ENCODE data around the gene HES2.

Gene HES2

DNA sequence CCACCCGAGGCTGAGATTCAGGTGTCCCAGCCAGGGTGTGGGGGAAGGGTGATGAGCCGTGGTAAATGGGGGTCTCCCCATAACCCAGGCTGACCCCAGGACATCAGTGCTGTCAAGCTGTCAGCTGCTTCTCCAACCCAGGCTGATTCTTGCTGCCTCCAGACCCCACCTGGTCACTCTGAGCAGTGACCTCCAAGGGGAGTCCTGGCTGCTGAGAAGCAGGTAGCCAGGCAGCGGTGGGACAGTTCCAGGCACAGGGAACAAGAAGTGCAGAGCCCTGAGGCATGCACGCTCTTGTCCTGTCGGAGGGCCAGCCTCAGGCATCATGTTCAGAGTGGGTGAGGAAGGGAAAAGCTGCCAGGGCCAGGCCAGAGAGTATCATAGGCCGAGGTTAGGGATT, 5.9 kb upstream of the HES2 start:
- no peak for TF ChIP-seq EZH2phosphoT487 (conservative IDR thresholded peaks at IDR 0.05; ENCODE audit: low read length)
- TF ChIP-seq, protein P1, sequence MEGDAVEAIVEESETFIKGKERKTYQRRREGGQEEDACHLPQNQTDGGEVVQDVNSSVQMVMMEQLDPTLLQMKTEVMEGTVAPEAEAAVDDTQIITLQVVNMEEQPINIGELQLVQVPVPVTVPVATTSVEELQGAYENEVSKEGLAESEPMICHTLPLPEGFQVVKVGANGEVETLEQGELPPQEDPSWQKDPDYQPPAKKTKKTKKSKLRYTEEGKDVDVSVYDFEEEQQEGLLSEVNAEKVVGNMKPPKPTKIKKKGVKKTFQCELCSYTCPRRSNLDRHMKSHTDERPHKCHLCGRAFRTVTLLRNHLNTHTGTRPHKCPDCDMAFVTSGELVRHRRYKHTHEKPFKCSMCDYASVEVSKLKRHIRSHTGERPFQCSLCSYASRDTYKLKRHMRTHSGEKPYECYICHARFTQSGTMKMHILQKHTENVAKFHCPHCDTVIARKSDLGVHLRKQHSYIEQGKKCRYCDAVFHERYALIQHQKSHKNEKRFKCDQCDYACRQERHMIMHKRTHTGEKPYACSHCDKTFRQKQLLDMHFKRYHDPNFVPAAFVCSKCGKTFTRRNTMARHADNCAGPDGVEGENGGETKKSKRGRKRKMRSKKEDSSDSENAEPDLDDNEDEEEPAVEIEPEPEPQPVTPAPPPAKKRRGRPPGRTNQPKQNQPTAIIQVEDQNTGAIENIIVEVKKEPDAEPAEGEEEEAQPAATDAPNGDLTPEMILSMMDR (IDR thresholded peaks at IDR 0.05; ENCODE audit: insufficient read depth, low read length, poor library complexity, severe bottlenecking): no peak
- H3K27me3 ChIP-seq (ENCODE audit: low read length): no peaks in the 10 kb centered on the region
- H3K27ac ChIP-seq (ENCODE audit: low read depth, low read length): no peak overlapping the region
- H3K9ac ChIP-seq (ENCODE audit: low read length): no peak overlapping the region
- H3K9me2 ChIP-seq (replicated peaks; ENCODE audit: insufficient read depth, low read length): no peaks in the 10 kb centered on the region
- no peak overlapping the region for H2AFZ ChIP-seq (ENCODE audit: low read depth, low read length, severe bottlenecking)
- H3K4me2 ChIP-seq (ENCODE audit: low read depth, low read length, poor library complexity, severe bottlenecking): no peak overlapping the region
- no peaks in the 10 kb centered on the region for H3K79me2 ChIP-seq (ENCODE audit: insufficient read depth, low read length)
- H3F3A ChIP-seq (ENCODE audit: insufficient read depth): no peaks in the 10 kb centered on the region
- no peaks in the 10 kb centered on the region for H3K9me3 ChIP-seq (ENCODE audit: insufficient read depth, low read length)
- H3K36me3 ChIP-seq (ENCODE audit: low read length): no peaks in the 10 kb centered on the region
- H4K20me1 ChIP-seq (ENCODE audit: low read depth, low read length): no peaks in the 10 kb centered on the region
- no peak overlapping the region for H3K4me3 ChIP-seq (ENCODE audit: insufficient read depth, low read length, poor library complexity, severe bottlenecking)

DNA sequence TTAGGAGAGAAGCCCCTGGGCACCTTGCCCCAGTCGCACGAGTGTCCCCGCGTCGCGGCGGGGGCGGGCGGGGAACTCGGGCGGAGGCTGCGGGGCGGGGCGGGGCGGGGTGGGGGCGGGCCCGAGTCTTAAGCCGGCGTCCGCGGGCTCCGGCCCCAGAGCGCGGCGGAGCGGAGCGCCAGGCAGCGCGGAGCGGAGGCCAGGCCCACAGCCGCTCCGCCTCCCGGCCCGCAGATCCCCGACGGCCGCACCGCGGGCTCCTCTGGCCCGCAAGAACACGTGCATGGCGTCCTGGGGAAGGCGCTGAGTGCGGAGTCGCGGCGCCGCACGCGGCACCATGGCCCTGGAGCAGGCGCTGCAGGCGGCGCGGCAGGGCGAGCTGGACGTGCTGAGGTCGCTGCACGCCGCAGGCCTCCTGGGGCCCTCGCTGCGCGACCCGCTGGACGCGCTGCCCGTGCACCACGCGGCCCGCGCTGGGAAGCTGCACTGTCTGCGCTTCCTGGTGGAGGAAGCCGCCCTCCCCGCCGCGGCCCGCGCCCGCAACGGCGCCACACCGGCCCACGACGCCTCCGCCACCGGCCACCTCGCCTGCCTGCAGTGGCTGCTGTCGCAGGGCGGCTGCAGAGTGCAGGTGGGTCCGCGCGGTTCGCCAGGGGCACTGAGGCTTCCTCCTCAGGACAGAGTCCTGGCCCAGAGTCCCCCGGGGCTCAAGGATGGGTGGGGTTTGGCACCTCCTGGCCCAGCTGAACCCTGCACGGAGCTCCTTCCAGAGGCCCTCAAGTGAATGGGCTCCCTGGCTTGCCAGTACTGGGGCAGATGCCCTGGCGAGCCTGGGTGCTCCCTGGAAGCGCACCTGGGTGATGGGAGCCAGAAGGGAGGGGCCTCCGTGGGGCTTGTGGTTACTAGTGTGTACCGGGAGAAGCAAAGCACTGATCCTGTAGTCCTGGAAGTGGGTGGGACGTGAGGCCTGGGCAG, 5.2 kb upstream of the HES2 start, which contains the start of gene ESPN:
Gene ESPN (plus strand): TSS at position 158 of the 975 bp plus-strand sequence. CDS start 180 bp downstream, at position 338.
- no peaks in the 10 kb centered on the region for H3K36me3 ChIP-seq (ENCODE audit: low read length)
- H3K9me2 ChIP-seq (replicated peaks; ENCODE audit: insufficient read depth, low read length): no peaks in the 10 kb centered on the region
- H3K27me3 ChIP-seq (ENCODE audit: low read length): no peaks in the 10 kb centered on the region
- no peaks in the 10 kb centered on the region for H3K79me2 ChIP-seq (ENCODE audit: insufficient read depth, low read length)
- no peak within 1 kb of the TSS for H3K27ac ChIP-seq (ENCODE audit: low read depth, low read length)
- no peak within 1 kb of the TSS for H3K9ac ChIP-seq (ENCODE audit: low read length)
- H4K20me1 ChIP-seq (ENCODE audit: low read depth, low read length): no peaks in the 10 kb centered on the region
- H3K9me3 ChIP-seq (ENCODE audit: insufficient read depth, low read length): no peaks in the 10 kb centered on the region
- H3K4me2 ChIP-seq (ENCODE audit: low read depth, low read length, poor library complexity, severe bottlenecking): no peak within 1 kb of the TSS
- H2AFZ ChIP-seq (ENCODE audit: low read depth, low read length, severe bottlenecking): no peak within 1 kb of the TSS
- TF ChIP-seq, protein P1 (IDR thresholded peaks at IDR 0.05; ENCODE audit: insufficient read depth, low read length, poor library complexity, severe bottlenecking): no peak
- no peak for TF ChIP-seq EZH2phosphoT487 (conservative IDR thresholded peaks at IDR 0.05; ENCODE audit: low read length)
- no peak within 1 kb of the TSS for H3K4me3 ChIP-seq (ENCODE audit: insufficient read depth, low read length, poor library complexity, severe bottlenecking)
- H3F3A ChIP-seq (ENCODE audit: insufficient read depth): no peaks in the 10 kb centered on the region

DNA sequence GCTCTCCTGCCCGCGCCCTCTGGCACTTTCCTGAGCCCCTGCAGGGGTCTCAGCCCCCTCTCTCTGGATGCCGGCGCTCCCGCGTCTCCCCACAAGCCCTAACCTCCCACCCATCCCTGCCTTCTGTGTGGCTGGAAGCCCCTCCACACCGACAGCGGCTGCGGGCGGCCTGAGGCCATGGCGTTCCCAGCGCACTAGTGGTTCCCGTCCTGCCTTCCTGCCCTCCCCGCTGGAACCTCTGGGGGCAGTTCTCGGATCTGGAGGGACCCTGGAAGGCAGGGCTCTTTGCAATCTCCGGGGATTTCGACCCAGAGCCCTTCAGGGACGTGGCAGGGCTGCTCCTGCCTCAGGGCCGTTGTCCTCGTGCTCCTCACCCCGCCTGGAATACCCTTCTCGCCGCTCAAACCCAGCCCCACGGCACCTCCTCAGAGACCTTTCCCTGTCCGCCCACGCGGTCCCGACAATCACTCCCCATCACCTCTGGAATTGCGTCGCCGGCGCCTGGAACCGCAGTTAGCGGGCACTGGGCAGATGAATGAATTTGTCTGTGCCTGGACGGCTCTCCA, 4.4 kb upstream of the HES2 start:
- H3K4me2 ChIP-seq (ENCODE audit: low read depth, low read length, poor library complexity, severe bottlenecking): no peak overlapping the region
- H3K9me2 ChIP-seq (replicated peaks; ENCODE audit: insufficient read depth, low read length): no peaks in the 10 kb centered on the region
- H3K36me3 ChIP-seq (ENCODE audit: low read length): no peaks in the 10 kb centered on the region
- H3K79me2 ChIP-seq (ENCODE audit: insufficient read depth, low read length): no peaks in the 10 kb centered on the region
- no peaks in the 10 kb centered on the region for H3K9me3 ChIP-seq (ENCODE audit: insufficient read depth, low read length)
- no peaks in the 10 kb centered on the region for H4K20me1 ChIP-seq (ENCODE audit: low read depth, low read length)
- no peak overlapping the region for H3K4me3 ChIP-seq (ENCODE audit: insufficient read depth, low read length, poor library complexity, severe bottlenecking)
- H2AFZ ChIP-seq (ENCODE audit: low read depth, low read length, severe bottlenecking): no peak overlapping the region
- H3K9ac ChIP-seq (ENCODE audit: low read length): no peak overlapping the region
- H3F3A ChIP-seq (ENCODE audit: insufficient read depth): no peaks in the 10 kb centered on the region
- no peaks in the 10 kb centered on the region for H3K27me3 ChIP-seq (ENCODE audit: low read length)
- no peak overlapping the region for H3K27ac ChIP-seq (ENCODE audit: low read depth, low read length)
- no peak for TF ChIP-seq EZH2phosphoT487 (conservative IDR thresholded peaks at IDR 0.05; ENCODE audit: low read length)
- TF ChIP-seq, protein P1 (IDR thresholded peaks at IDR 0.05; ENCODE audit: insufficient read depth, low read length, poor library complexity, severe bottlenecking): no peak
